ENCODE data around the gene TGFBR3L.
"Not testable (repeated sequence)": the region's sequence is repeated elsewhere in the genome, so short reads cannot be mapped to it uniquely, and the experiment has no call there.

Gene TGFBR3L

GRCh38 chr19:7911508-7912143, 3.0 kb upstream of the TGFBR3L start:
- no peak overlapping the region for H3K4me3 ChIP-seq (ENCODE audit: low read length)
- H3K27me3 ChIP-seq (ENCODE audit: control insufficient read depth, insufficient read depth, low read length), result peaks cover 11% of the 10 kb centered on the region
- H3K4me1 ChIP-seq (ENCODE audit: control insufficient read depth, insufficient read depth, low read length), result no peaks in the 10 kb centered on the region
- H3K9ac ChIP-seq (ENCODE audit: low read length), result no peak overlapping the region
- H3K36me3 ChIP-seq (ENCODE audit: control insufficient read depth, insufficient read depth, low read length), result peaks cover 15% of the 10 kb centered on the region
- no peak overlapping the region for H3K27ac ChIP-seq (ENCODE audit: low read depth, low read length)

- no peaks in the 10 kb centered on the region for H3K4me1 ChIP-seq (ENCODE audit: control insufficient read depth, insufficient read depth, low read length)
- H3K9ac ChIP-seq (ENCODE audit: low read length), result no peak overlapping the region
- H3K27me3 ChIP-seq (ENCODE audit: control insufficient read depth, insufficient read depth, low read length), result peaks cover 16% of the 10 kb centered on the region
- no peak overlapping the region for H3K4me3 ChIP-seq (ENCODE audit: low read length)
- H3K36me3 ChIP-seq (ENCODE audit: control insufficient read depth, insufficient read depth, low read length), result peaks cover 15% of the 10 kb centered on the region
- no peak overlapping the region for H3K27ac ChIP-seq (ENCODE audit: low read depth, low read length)
Measured at GRCh38 chr19:7912144-7912696, 2.4 kb upstream of the TGFBR3L start.

- Histone ChIP-seq H3K9ac (ENCODE audit: low read length) (no peak overlapping the region), H3K36me3 (ENCODE audit: control insufficient read depth, insufficient read depth, low read length) (peaks cover 15% of the 10 kb centered on the region), H3K27ac (ENCODE audit: low read depth, low read length) (no peak overlapping the region), H3K27me3 (ENCODE audit: control insufficient read depth, insufficient read depth, low read length) (peaks cover 23% of the 10 kb centered on the region), H3K4me3 (ENCODE audit: low read length) (no peak overlapping the region), H3K4me1 (ENCODE audit: control insufficient read depth, insufficient read depth, low read length) (no peaks in the 10 kb centered on the region)
Measured at GRCh38 chr19:7912697-7913564, 1.7 kb upstream of the TGFBR3L start.

- Histone ChIP-seq H3K27ac (ENCODE audit: low read depth, low read length) (no peak overlapping the region), H3K9ac (ENCODE audit: low read length) (no peak overlapping the region), H3K4me3 (ENCODE audit: low read length) (no peak overlapping the region), H3K27me3 (ENCODE audit: control insufficient read depth, insufficient read depth, low read length) (peaks cover 26% of the 10 kb centered on the region), H3K36me3 (ENCODE audit: control insufficient read depth, insufficient read depth, low read length) (peaks cover 15% of the 10 kb centered on the region), H3K4me1 (ENCODE audit: control insufficient read depth, insufficient read depth, low read length) (no peaks in the 10 kb centered on the region)
Measured at GRCh38 chr19:7913652-7914051, 978 bp upstream of the TGFBR3L start.

GRCh38 chr19:7914099-7914498, 531 bp upstream of the TGFBR3L start:
- H3K9ac ChIP-seq (ENCODE audit: low read length), result no peak overlapping the region
- no peaks in the 10 kb centered on the region for H3K4me1 ChIP-seq (ENCODE audit: control insufficient read depth, insufficient read depth, low read length)
- H3K27ac ChIP-seq (ENCODE audit: low read depth, low read length), result no peak overlapping the region
- H3K4me3 ChIP-seq (ENCODE audit: low read length), result no peak overlapping the region
- H3K27me3 ChIP-seq (ENCODE audit: control insufficient read depth, insufficient read depth, low read length), result peaks cover 30% of the 10 kb centered on the region
- peaks cover 15% of the 10 kb centered on the region for H3K36me3 ChIP-seq (ENCODE audit: control insufficient read depth, insufficient read depth, low read length)

GRCh38 chr19:7915250-7916102, 846 bp downstream of the TGFBR3L start:
- no peak overlapping the region for H3K4me3 ChIP-seq (ENCODE audit: low read length)
- H3K27me3 ChIP-seq (ENCODE audit: control insufficient read depth, insufficient read depth, low read length), result peaks cover 30% of the 10 kb centered on the region
- no peaks in the 10 kb centered on the region for H3K4me1 ChIP-seq (ENCODE audit: control insufficient read depth, insufficient read depth, low read length)
- H3K36me3 ChIP-seq (ENCODE audit: control insufficient read depth, insufficient read depth, low read length), result peaks cover 12% of the 10 kb centered on the region
- H3K27ac ChIP-seq (ENCODE audit: low read depth, low read length), result no peak overlapping the region
- H3K9ac ChIP-seq (ENCODE audit: low read length), result no peak overlapping the region

GRCh38 chr19:7916103-7916954, 1.7 kb downstream of the TGFBR3L start:
- peaks cover under 1% of the 10 kb centered on the region for H3K4me1 ChIP-seq (ENCODE audit: control insufficient read depth, insufficient read depth, low read length)
- no peak overlapping the region for H3K4me3 ChIP-seq (ENCODE audit: low read length)
- H3K9ac ChIP-seq (ENCODE audit: low read length), result no peak overlapping the region
- H3K36me3 ChIP-seq (ENCODE audit: control insufficient read depth, insufficient read depth, low read length), result peaks cover 5% of the 10 kb centered on the region
- H3K27ac ChIP-seq (ENCODE audit: low read depth, low read length), result no peak overlapping the region
- H3K27me3 ChIP-seq (ENCODE audit: control insufficient read depth, insufficient read depth, low read length), result peaks cover 30% of the 10 kb centered on the region

- no peak overlapping the region for H3K9ac ChIP-seq (ENCODE audit: low read length)
- peaks cover 30% of the 10 kb centered on the region for H3K27me3 ChIP-seq (ENCODE audit: control insufficient read depth, insufficient read depth, low read length)
- H3K36me3 ChIP-seq (ENCODE audit: control insufficient read depth, insufficient read depth, low read length), result peaks cover 3% of the 10 kb centered on the region
- no peak overlapping the region for H3K27ac ChIP-seq (ENCODE audit: low read depth, low read length)
- H3K4me1 ChIP-seq (ENCODE audit: control insufficient read depth, insufficient read depth, low read length), result peaks cover 7% of the 10 kb centered on the region
- H3K4me3 ChIP-seq (ENCODE audit: low read length), result no peak overlapping the region
Measured at GRCh38 chr19:7916955-7917266, 2.3 kb downstream of the TGFBR3L start.

- Histone ChIP-seq H3K36me3 (ENCODE audit: control insufficient read depth, insufficient read depth, low read length) (peaks cover 7% of the 10 kb centered on the region), H3K4me3 (ENCODE audit: low read length) (peak overlapping the region; percentile 41), H3K9ac (ENCODE audit: low read length) (no peak overlapping the region), H3K27ac (ENCODE audit: low read depth, low read length) (no peak overlapping the region), H3K27me3 (ENCODE audit: control insufficient read depth, insufficient read depth, low read length) (peaks cover 30% of the 10 kb centered on the region), H3K4me1 (ENCODE audit: control insufficient read depth, insufficient read depth, low read length) (peaks cover 12% of the 10 kb centered on the region)
Measured at GRCh38 chr19:7917267-7918061, 2.8 kb downstream of the TGFBR3L start.

- not testable (repeated sequence) for H3K4me3 ChIP-seq (ENCODE audit: low read length); H3K27ac ChIP-seq (ENCODE audit: low read depth, low read length); H3K36me3 ChIP-seq (ENCODE audit: control insufficient read depth, insufficient read depth, low read length); H3K9ac ChIP-seq (ENCODE audit: low read length)
- peaks cover 19% of the 10 kb centered on the region for H3K4me1 ChIP-seq (ENCODE audit: control insufficient read depth, insufficient read depth, low read length)
- H3K27me3 ChIP-seq (ENCODE audit: control insufficient read depth, insufficient read depth, low read length), result peaks cover 28% of the 10 kb centered on the region
Measured at GRCh38 chr19:7918062-7918614, 3.5 kb downstream of the TGFBR3L start.
